Measurements from ENCODE around the gene ACP2.
"Not testable (repeated sequence)": the region's sequence is repeated elsewhere in the genome, so short reads cannot be mapped to it uniquely, and the experiment has no call there.

Gene ACP2

GRCh38 chr11:47198161-47198560, 50.5 kb downstream of the ACP2 start:
- DNase-seq: not testable (repeated sequence)

- DNase-seq: no peak
Measured at GRCh38 chr11:47192111-47192510, 56.5 kb downstream of the ACP2 start.

GRCh38 chr11:47191137-47191536, 57.5 kb downstream of the ACP2 start:
- DNase-seq: peak in 1 of 3 donors; percentile 20
